Astrocyte of the spinal cord (primary cell): ENCODE data around the gene GORASP1.
A peak's percentile ranks its signal among the peaks of the same experiment; 100 is the strongest.
"Not testable (repeated sequence)": the region's sequence is repeated elsewhere in the genome, so short reads cannot be mapped to it uniquely, and the experiment has no call there.

Source experiments
- DNase-seq: peaks from one replicate; pipeline ENCODE4 v3.0.0; 2011; ENCODE audit warnings: low read depth, low spot score
- H3K4me3 ChIP-seq: 2 replicates; pipeline ENCODE4 v1.5.1; 2011; ENCODE audit warnings: low read depth, mild to moderate bottlenecking, low read length, moderate library complexity
- in situ Hi-C: cut with HindIII; loops from 2 replicates; pipeline ENCODE4 v1.10.0; 2017; ENCODE audit warnings: low sequenced_read_pairs
- TF ChIP-seq, protein P1 (sequence below): IDR thresholded peaks from 2 replicates; pipeline ENCODE4 v1.5.1; 2012; ENCODE audit warnings: low read depth, mild to moderate bottlenecking, low read length, inconsistent platforms

Gene GORASP1

DNA sequence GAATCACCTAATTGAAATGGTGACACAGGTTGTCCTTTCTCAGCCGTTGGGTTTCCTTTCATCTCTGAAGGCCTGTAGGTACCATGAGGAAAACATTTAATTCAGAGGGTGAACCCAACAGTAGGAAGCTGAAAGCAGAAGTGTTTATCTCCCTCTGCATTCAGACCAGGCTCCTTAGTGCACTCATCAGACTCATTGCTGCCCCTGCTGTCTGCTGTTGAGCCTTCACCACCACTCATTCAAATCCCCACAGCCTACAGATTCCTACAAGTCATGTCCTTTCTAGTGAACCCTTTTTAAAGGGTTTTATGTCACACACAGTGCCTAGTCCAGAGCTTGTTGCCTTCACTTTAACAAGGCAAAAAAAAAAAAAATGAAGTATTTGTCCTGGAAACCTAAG is 42.2 kb downstream of the GORASP1 start:
- peak; percentile 49 for DNase-seq
- H3K4me3 ChIP-seq = no peak overlapping the region
- in situ Hi-C loops = no loop called here
- TF ChIP-seq, protein P1, sequence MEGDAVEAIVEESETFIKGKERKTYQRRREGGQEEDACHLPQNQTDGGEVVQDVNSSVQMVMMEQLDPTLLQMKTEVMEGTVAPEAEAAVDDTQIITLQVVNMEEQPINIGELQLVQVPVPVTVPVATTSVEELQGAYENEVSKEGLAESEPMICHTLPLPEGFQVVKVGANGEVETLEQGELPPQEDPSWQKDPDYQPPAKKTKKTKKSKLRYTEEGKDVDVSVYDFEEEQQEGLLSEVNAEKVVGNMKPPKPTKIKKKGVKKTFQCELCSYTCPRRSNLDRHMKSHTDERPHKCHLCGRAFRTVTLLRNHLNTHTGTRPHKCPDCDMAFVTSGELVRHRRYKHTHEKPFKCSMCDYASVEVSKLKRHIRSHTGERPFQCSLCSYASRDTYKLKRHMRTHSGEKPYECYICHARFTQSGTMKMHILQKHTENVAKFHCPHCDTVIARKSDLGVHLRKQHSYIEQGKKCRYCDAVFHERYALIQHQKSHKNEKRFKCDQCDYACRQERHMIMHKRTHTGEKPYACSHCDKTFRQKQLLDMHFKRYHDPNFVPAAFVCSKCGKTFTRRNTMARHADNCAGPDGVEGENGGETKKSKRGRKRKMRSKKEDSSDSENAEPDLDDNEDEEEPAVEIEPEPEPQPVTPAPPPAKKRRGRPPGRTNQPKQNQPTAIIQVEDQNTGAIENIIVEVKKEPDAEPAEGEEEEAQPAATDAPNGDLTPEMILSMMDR = peak; percentile 63

- peak; percentile 62 for DNase-seq
- no peak overlapping the region for H3K4me3 ChIP-seq
- TF ChIP-seq, protein P1 = no peak
- in situ Hi-C loops = no loop called here
Measured at GRCh38 chr3:39064646-39065045, 42.8 kb downstream of the GORASP1 start.

GRCh38 chr3:39063143-39063542 is 44.3 kb downstream of the GORASP1 start:
- in situ Hi-C loops = no loop called here
- TF ChIP-seq, protein P1 = no peak
- no peak for DNase-seq
- H3K4me3 ChIP-seq = no peak overlapping the region

GRCh38 chr3:39062180-39062579 is 45.2 kb downstream of the GORASP1 start:
- TF ChIP-seq, protein P1 = no peak
- in situ Hi-C loops = no loop called here
- DNase-seq = no peak
- no peak overlapping the region for H3K4me3 ChIP-seq

DNA sequence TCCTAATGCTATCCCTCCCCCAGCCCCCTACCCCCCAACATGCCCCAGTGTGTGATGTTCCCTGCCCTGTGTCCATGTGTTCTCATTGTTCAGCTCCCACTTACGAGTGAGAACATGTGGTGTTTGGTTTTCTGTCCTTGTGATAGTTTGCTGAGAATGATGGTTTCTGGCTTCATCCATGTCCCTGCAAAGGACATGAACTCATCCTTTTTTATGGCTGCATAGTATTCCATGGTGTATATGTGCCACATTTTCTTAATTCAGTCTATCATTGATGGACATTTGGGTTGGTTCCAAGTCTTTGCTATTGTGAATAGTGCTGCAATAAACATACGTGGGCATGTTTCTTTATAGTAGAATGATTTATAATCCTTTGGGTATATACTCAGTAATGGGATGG is 46.2 kb downstream of the GORASP1 start:
- DNase-seq, H3K4me3 ChIP-seq, in situ Hi-C loops: not testable (repeated sequence)

- in situ Hi-C loops = no loop called here
- no peak overlapping the region for H3K4me3 ChIP-seq
- TF ChIP-seq, protein P1 = no peak
- DNase-seq = peak; percentile 19
Measured at GRCh38 chr3:39056151-39056550, 51.3 kb downstream of the GORASP1 start.

DNA sequence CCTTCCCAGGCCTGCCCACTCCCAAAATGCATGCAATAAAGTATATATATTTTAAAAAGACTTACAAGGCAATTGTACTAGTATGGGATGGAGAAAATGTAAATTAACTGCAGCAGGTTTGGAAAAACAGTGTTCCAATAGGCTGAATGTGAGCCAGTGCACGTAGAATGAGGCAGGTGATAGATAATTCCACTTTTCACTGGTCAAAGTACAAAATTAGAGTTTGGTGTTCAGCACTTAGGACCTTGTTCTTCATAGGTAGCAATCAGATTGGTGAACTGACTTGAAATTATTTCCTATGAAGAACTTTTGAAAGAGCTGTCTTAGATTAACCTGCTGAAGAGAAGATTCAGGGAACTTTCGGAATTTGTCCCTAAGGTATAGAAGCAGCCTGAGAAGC is 53.7 kb downstream of the GORASP1 start:
- in situ Hi-C loops = no loop called here
- TF ChIP-seq, protein P1 = no peak
- no peak overlapping the region for H3K4me3 ChIP-seq
- no peak for DNase-seq
